Spleen (tissue), 11 donors: ENCODE measurements around the gene CDX1. TPM values are rescaled to one million over a fixed set of nuclear protein-coding genes. Genes with fewer than 3 reads are reported as not detected.

ENCODE experiments used
- DNase-seq: peaks from one replicate; pipeline ENCODE4 v3.0.0-alpha.2; 2020
- H3K27ac ChIP-seq, 8 donors: fragments of 200-600 bp; sonication (generic) in 7 of 8; 1 replicate in 4 of 8; 2 replicates in 4 of 8; pipeline versions ENCODE4 v1.5.0 to v1.8.0; 2016 to 2021; ENCODE audit warnings: inconsistent platforms in 4 of 8, mild to moderate bottlenecking in 4 of 8, moderate library complexity in 1 of 8
- H3K27me3 ChIP-seq, 7 donors: fragments of 200-600 bp; sonication (generic) in 6 of 7; replicated peaks in 1 of 7; 1 replicate in 4 of 7; 2 replicates in 3 of 7; pipeline versions ENCODE4 v1.5.0 to v1.8.0; 2016 to 2021; ENCODE audit warnings: inconsistent platforms in 3 of 7, mild to moderate bottlenecking in 1 of 7
- H3K36me3 ChIP-seq, 6 donors: fragments of 200-600 bp; sonication (generic) in 5 of 6; 1 replicate in 4 of 6; 2 replicates in 2 of 6; pipeline versions ENCODE4 v1.5.0 to v1.8.0; 2016 to 2021; ENCODE audit warnings: inconsistent platforms in 2 of 6
- H3K4me1 ChIP-seq, 6 donors: fragments of 200-600 bp; sonication (generic) in 5 of 6; 1 replicate in 3 of 6; 2 replicates in 3 of 6; pipeline versions ENCODE4 v1.5.0 to v1.8.0; 2016 to 2021; ENCODE audit warnings: inconsistent platforms in 3 of 6
- H3K4me3 ChIP-seq, 8 donors: fragments of 200-600 bp; sonication (generic) in 7 of 8; 1 replicate in 4 of 8; 2 replicates in 4 of 8; pipeline versions ENCODE4 v1.5.0 to v1.8.0; 2016 to 2021; ENCODE audit warnings: inconsistent platforms in 4 of 8, mild to moderate bottlenecking in 4 of 8, moderate library complexity in 2 of 8
- H3K9me3 ChIP-seq, 8 donors: fragments of 200-600 bp; sonication (generic) in 7 of 8; 1 replicate in 4 of 8; 2 replicates in 4 of 8; pipeline versions ENCODE4 v1.5.0 to v1.8.0; 2016 to 2021; ENCODE audit warnings: inconsistent platforms in 4 of 8
- POLR2A ChIP-seq, 3 donors: fragments of 450-650 bp; IDR thresholded peaks; one replicate each; pipeline ENCODE4 v1.5.1; 2017; ENCODE audit warnings: antibody characterized with exemption in 3 of 3, mild to moderate bottlenecking in 1 of 3
- POLR2AphosphoS5 ChIP-seq, 3 donors: sonication (generic); formaldehyde crosslinking; IDR thresholded peaks; one replicate each; pipeline ENCODE4 v1.5.1; 2017; ENCODE audit warnings: antibody characterized with exemption in 3 of 3
- WGBS, 5 donors: extraction: QIAGEN DNeasy Blood & Tissue Kit in 3 of 5; methylation state at CpG; one replicate each; pipeline versions ENCODE4 v1.1.5 to v1.1.7; 2013 to 2018; 5-methylcytosine and 5-hydroxymethylcytosine counted together
- intact Hi-C: fragments of 100-400 bp; cut with DNase I; formaldehyde crosslinking; loops from one replicate; pipeline ENCODE4 v1.15.0; 2023; ENCODE audit warnings: low total_unique reads
- polyA plus RNA-seq, 3 donors: library from polyadenylated mRNA; stranded (reverse); fragments of 200-250 nt; gene quantifications; one replicate each; pipeline ENCODE4 v1.2.1, GENCODE V29; 2013
- total RNA-seq, 7 donors: library from RNA; depleted of rRNA in 3 of 7; stranded (reverse); fragments of >200 nt in 3 of 7; fragmentation: NEBNext Ultra II Directional in 4 of 7; extraction: Animal tissue kit (Norgen Biotek cat#: 25700) in 4 of 7; gene quantifications; one replicate each; pipeline versions ENCODE4 v1.1.0 to v1.2.1, GENCODE V29; 2016 to 2021
- TF ChIP-seq, protein P1 (sequence below), 11 experiments: fragments of 200-600 bp in 7 of 11; fragments of 450-650 bp in 4 of 11; sonication (generic) in 4 of 11; IDR thresholded peaks in 8 of 11; conservative IDR thresholded peaks in 3 of 11; 1 replicate in 7 of 11; 2 replicates in 4 of 11; pipeline versions ENCODE4 v1.4.0 to v1.8.0; 2016 to 2021; ENCODE audit warnings: antibody characterized with exemption in 11 of 11, inconsistent platforms in 4 of 11, mild to moderate bottlenecking in 1 of 11
- donor health status: healthy with polysubstance abuse.
- donor health status: DM: no; HTN: no; CAD: no; lungs with moderate emphysema.
- donor health status: DM: no; HTN: no; CAD: no.
- donor health status: Bipolar disorder and iron deficiency.
- donor health status: healthy.
- donor health status: DM: no; HTN: no; CAD: no.
- donor health status: DM: yes; HTN: yes; CAD: no.

The CDX1 gene
- total and polyA plus RNA-seq, 10 donors: 0.25 to 1.3 (median 0.41) TPM; not detected in 5

- no peak for DNase-seq
- H3K4me1 ChIP-seq: peaks cover 11 to 74% (median 24%) of the 10 kb centered on the region in 6 donors
- no peaks in the 10 kb centered on the region for H3K9me3 ChIP-seq
- intact Hi-C loops: loop anchor here (2.0 kb wide), 1 partner anchor 58 kb away; no protein-coding TSS in a partner anchor
- peak overlapping the region in 7 of 8 donors; percentile 61 to 83 (median 79) for H3K27ac ChIP-seq
- 63 to 81% (median 74%) methylated on average over 5 of the region's 5 CpGs for WGBS, 5 donors
- H3K4me3 ChIP-seq: no peak overlapping the region
- TF ChIP-seq POLR2A (IDR thresholded peaks at IDR 0.05) (no peak), POLR2AphosphoS5 (IDR thresholded peaks at IDR 0.05) (no peak)
- TF ChIP-seq, protein P1, sequence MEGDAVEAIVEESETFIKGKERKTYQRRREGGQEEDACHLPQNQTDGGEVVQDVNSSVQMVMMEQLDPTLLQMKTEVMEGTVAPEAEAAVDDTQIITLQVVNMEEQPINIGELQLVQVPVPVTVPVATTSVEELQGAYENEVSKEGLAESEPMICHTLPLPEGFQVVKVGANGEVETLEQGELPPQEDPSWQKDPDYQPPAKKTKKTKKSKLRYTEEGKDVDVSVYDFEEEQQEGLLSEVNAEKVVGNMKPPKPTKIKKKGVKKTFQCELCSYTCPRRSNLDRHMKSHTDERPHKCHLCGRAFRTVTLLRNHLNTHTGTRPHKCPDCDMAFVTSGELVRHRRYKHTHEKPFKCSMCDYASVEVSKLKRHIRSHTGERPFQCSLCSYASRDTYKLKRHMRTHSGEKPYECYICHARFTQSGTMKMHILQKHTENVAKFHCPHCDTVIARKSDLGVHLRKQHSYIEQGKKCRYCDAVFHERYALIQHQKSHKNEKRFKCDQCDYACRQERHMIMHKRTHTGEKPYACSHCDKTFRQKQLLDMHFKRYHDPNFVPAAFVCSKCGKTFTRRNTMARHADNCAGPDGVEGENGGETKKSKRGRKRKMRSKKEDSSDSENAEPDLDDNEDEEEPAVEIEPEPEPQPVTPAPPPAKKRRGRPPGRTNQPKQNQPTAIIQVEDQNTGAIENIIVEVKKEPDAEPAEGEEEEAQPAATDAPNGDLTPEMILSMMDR (IDR thresholded peaks at IDR 0.05 in 8 of 11, conservative IDR thresholded peaks at IDR 0.05 in 3 of 11): no peak
- peaks cover 0 to 16% (median 0%) of the 10 kb centered on the region in 7 donors for H3K27me3 ChIP-seq
- H3K36me3 ChIP-seq: no peaks in the 10 kb centered on the region
These were observed 6.0 kb upstream of the CDX1 start for GRCh38 chr5:150160448-150161081.

DNA sequence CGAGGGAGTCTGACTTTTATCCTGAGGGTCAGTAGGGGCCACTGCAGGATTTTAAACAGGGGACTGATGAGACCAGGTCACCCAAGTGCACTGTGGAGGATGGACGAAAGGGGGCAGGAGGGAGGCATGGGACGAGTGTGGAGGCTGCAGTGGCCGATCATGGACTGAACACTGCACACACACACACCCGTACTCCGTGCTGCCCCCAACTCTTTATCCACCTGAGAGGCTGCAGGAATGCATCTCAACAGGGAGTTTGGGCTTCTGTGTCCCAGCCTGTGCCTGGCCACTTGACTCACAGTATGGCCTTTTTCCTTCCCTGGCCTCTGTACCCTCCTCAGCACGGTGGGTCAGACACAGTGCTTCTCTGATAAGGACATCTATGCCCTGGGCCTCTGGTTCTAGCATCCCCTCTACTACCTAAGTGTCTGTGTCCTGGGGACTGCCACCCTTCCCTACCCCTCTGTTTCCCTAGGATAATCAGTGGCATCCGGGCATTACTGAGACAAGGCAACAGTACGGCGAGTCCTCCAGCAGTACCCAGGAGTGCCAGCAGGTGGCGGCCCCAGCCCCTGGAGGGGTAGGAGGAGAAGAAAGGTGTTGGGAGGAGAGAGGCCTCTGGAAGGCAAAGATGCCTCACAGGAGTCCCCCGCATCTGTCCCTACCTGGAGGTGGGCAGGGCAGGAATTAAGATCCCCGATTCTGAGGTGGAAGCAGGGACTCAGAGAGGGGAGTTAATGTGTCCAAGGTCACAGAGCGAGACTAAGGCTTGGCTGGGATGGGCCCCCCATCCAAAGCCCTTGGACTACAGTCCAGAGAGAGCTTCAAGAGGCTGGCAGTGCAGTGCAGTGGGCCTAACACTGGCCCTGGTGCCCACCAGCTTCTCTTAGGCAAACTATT lies 5.1 kb upstream of the CDX1 start:
- TF ChIP-seq, protein P1 (IDR thresholded peaks at IDR 0.05 in 8 of 11, conservative IDR thresholded peaks at IDR 0.05 in 3 of 11): peak; percentile 84 to 94 (median 90)
- TF ChIP-seq POLR2AphosphoS5 (IDR thresholded peaks at IDR 0.05) (peak in 1 of 3 donors; percentile 34), POLR2A (IDR thresholded peaks at IDR 0.05) (no peak)
- Histone ChIP-seq H3K27ac (peak overlapping the region in 5 of 8 donors; percentile 9 to 83 (median 82)), H3K4me1 (peaks cover 2 to 65% (median 15%) of the 10 kb centered on the region in 6 donors), H3K9me3 (no peaks in the 10 kb centered on the region), H3K36me3 (no peaks in the 10 kb centered on the region), H3K27me3 (peaks cover 0 to 14% (median 4%) of the 10 kb centered on the region in 7 donors), H3K4me3 (no peak overlapping the region)
- 49 to 62% (median 51%) methylated on average over 14 of the region's 14 CpGs for WGBS, 5 donors
- DNase-seq: peak; percentile 92
- intact Hi-C loops: loop anchor here (2.0 kb wide), 1 partner anchor 57 kb away; no protein-coding TSS in a partner anchor

DNA sequence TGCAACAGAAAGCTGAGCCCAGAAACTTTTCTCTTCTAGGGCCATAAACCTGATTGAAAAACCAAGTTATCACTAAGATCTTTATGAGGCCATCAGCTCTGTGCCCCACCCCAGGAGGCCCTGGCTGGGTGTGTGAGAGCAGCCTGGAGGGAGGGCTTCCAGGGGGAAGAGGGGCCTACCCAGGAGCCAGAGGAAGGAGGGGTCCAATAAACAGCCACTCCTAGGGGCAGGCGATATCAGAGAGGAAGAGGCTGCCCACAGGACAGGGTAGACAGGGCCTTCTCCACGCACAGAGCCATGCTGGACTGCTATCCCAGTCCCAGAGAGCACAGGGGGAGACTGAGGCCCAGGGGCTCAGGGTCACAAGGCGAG lies 4.5 kb upstream of the CDX1 start:
- no peak for DNase-seq
- Histone ChIP-seq H3K36me3 (no peaks in the 10 kb centered on the region), H3K4me3 (no peak overlapping the region), H3K4me1 (peaks cover 1 to 66% (median 15%) of the 10 kb centered on the region in 6 donors), H3K27ac (peak overlapping the region in 4 of 8 donors; percentile 5 to 83 (median 80)), H3K27me3 (peaks cover 2 to 18% (median 11%) of the 10 kb centered on the region in 7 donors), H3K9me3 (no peaks in the 10 kb centered on the region)
- TF ChIP-seq POLR2AphosphoS5 (IDR thresholded peaks at IDR 0.05): no peak
- TF ChIP-seq, protein P1 (IDR thresholded peaks at IDR 0.05 in 8 of 11, conservative IDR thresholded peaks at IDR 0.05 in 3 of 11): no peak
- no peak for TF ChIP-seq POLR2A (IDR thresholded peaks at IDR 0.05)
- intact Hi-C loops: no loop called here
- WGBS, 5 donors: 76 to 88% (median 83%) methylated on average over 3 of the region's 3 CpGs
